B cell (primary cell): ENCODE results near the gene RPAP2. TPM values are rescaled to one million over a fixed set of nuclear protein-coding genes. Genes with fewer than 3 reads are reported as not detected.

Experiments
- ATAC-seq: fragments of 200-7000 bp; cut with Tn5 transposase; one replicate; pipeline ENCODE4 v1.10.0; 2021; ENCODE audit warnings: low read depth, mild to moderate bottlenecking, moderate number of reproducible peaks, moderate library complexity
- CTCF ChIA-PET: fragments of 350-600 bp; sonication (Branson Sonifier 250); formaldehyde crosslinking; loops from one replicate; lab custom pipeline; 2021; ENCODE audit warnings: antibody characterized with exemption, inconsistent platforms; lab: Charles Lee
- POLR2A ChIA-PET: fragments of 350-600 bp; sonication (Branson Sonifier 250); formaldehyde crosslinking; loops from one replicate; lab custom pipeline; 2021; ENCODE audit warnings: antibody characterized with exemption; lab: Charles Lee
- DNase-seq: peaks from one replicate; pipeline ENCODE4 v3.0.0; 2013
- H2AFZ ChIP-seq: 2 replicates; pipeline ENCODE4 v1.6.1; 2012; ENCODE audit warnings: mild to moderate bottlenecking, low read depth, low read length; ENCODE audit not compliant: insufficient read depth, poor library complexity, severe bottlenecking
- H3K27ac ChIP-seq, 2 donors: 1 replicate in 1 of 2; 2 replicates in 1 of 2; pipeline ENCODE4 v1.5.1; 2012 to 2013; ENCODE audit warnings: low read length in 2 of 2, mild to moderate bottlenecking in 2 of 2, moderate library complexity in 1 of 2
- H3K27me3 ChIP-seq, 4 experiments: fragments of 200-600 bp in 1 of 4; sonication (generic) in 1 of 4; replicated peaks in 1 of 4; 1 replicate in 2 of 4; 2 replicates in 2 of 4; pipeline versions ENCODE4 v1.6.1 to v1.7.0; 2013 to 2016; ENCODE audit warnings: low read length in 3 of 4, mild to moderate bottlenecking in 2 of 4, mixed read lengths in 1 of 4, moderate library complexity in 1 of 4; ENCODE audit not compliant: insufficient read depth in 4 of 4, control insufficient read depth in 3 of 4; ENCODE audit errors: control extremely low read depth in 1 of 4
- H3K36me3 ChIP-seq, 2 experiments: replicated peaks in 1 of 2; 1 replicate in 1 of 2; 2 replicates in 1 of 2; pipeline versions ENCODE4 v1.6.1 to v1.7.1; 2013; ENCODE audit warnings: low read length in 1 of 2; ENCODE audit not compliant: insufficient read depth in 2 of 2, control insufficient read depth in 1 of 2; ENCODE audit errors: control extremely low read depth in 1 of 2, extremely low read depth in 1 of 2
- H3K4me1 ChIP-seq, 2 donors: fragments of 200-600 bp in 1 of 2; sonication (generic) in 1 of 2; 1 replicate in 1 of 2; 2 replicates in 1 of 2; pipeline versions ENCODE4 v1.5.1 to v1.6.1; 2013 to 2017; ENCODE audit warnings: low read length in 2 of 2; ENCODE audit not compliant: control insufficient read depth in 2 of 2, insufficient read depth in 2 of 2
- H3K4me2 ChIP-seq: replicated peaks from 2 replicates; pipeline ENCODE3; 2012; ENCODE audit warnings: mild to moderate bottlenecking, low read depth, low read length; ENCODE audit not compliant: poor library complexity, severe bottlenecking
- H3K4me3 ChIP-seq, 5 experiments: fragments of 200-600 bp in 1 of 5; sonication (generic) in 1 of 5; 1 replicate in 3 of 5; 2 replicates in 2 of 5; pipeline versions ENCODE4 v1.5.1 to v1.7.0; 2011 to 2016; ENCODE audit warnings: low read length in 4 of 5, mild to moderate bottlenecking in 4 of 5, low read depth in 2 of 5, control low read depth in 1 of 5, moderate library complexity in 1 of 5; ENCODE audit not compliant: insufficient read depth in 1 of 5; ENCODE audit errors: control extremely low read depth in 1 of 5, extremely low read depth in 1 of 5
- H3K79me2 ChIP-seq: fragments of 200-600 bp; sonication (generic); one replicate; pipeline ENCODE4 v1.6.0; 2016; ENCODE audit warnings: low read length; ENCODE audit not compliant: control insufficient read depth, insufficient read depth
- H3K9ac ChIP-seq: fragments of 200-600 bp; sonication (generic); 2 replicates; pipeline ENCODE4 v1.6.1; 2017; ENCODE audit warnings: mild to moderate bottlenecking, low read length, moderate library complexity
- H3K9me3 ChIP-seq, 3 donors: one replicate each; pipeline versions ENCODE4 v1.6.1 to v1.7.1; 2013; ENCODE audit warnings: low read length in 2 of 3; ENCODE audit not compliant: control insufficient read depth in 2 of 3, insufficient read depth in 1 of 3; ENCODE audit errors: control extremely low read depth in 1 of 3
- H4K20me1 ChIP-seq: 2 replicates; pipeline ENCODE4 v1.6.0; 2012; ENCODE audit warnings: mild to moderate bottlenecking, low read length; ENCODE audit not compliant: insufficient read depth, control insufficient read depth, poor library complexity, severe bottlenecking
- H3K27ac Mint-ChIP-seq: one replicate; pipeline ENCODE4 v1.8.0; 2021; ENCODE audit warnings: mixed read lengths
- H3K27me3 Mint-ChIP-seq: one replicate; pipeline ENCODE4 v1.8.0; 2021; ENCODE audit warnings: mixed read lengths
- H3K4me1 Mint-ChIP-seq: one replicate; pipeline ENCODE4 v1.8.0; 2021; ENCODE audit warnings: mixed read lengths
- H3K4me3 Mint-ChIP-seq: one replicate; pipeline ENCODE4 v1.8.0; 2021; ENCODE audit warnings: mixed read lengths
- H3K9me3 Mint-ChIP-seq: one replicate; pipeline ENCODE4 v1.8.0; 2022; ENCODE audit warnings: mixed read lengths; ENCODE audit not compliant: insufficient read depth
- EZH2 ChIP-seq: IDR thresholded peaks from 2 replicates; pipeline ENCODE4 v1.6.1; 2012; ENCODE audit warnings: borderline replicate concordance, low read depth, mild to moderate bottlenecking, moderate library complexity, low read length; ENCODE audit not compliant: insufficient read depth, poor library complexity, severe bottlenecking
- WGBS: methylation state at CpG from one replicate; pipeline ENCODE4 v1.1.5; 2013; ENCODE audit warnings: missing lambda C conversion rate; ENCODE audit not compliant: insufficient coverage; 5-methylcytosine and 5-hydroxymethylcytosine counted together
- intact Hi-C: fragments of 100-400 bp; cut with micrococcal nuclease; formaldehyde crosslinking; loops from one replicate; pipeline ENCODE4 v1.10.0; 2022
- polyA plus RNA-seq: library from polyadenylated mRNA; depleted of rRNA; stranded (reverse); fragments of >200 nt; gene quantifications from 2 replicates; pipeline ENCODE4 v1.2.3, GENCODE V29; 2012
- total RNA-seq, 2 donors: library from RNA; stranded (reverse); fragments of 120-200 nt in 1 of 2; gene quantifications; 1 replicate in 1 of 2; 2 replicates in 1 of 2; pipeline versions ENCODE4 v1.2.3 to v1.2.4, GENCODE V29; 2013 to 2022
- TF ChIP-seq, protein P1 (sequence below): fragments of 200-600 bp; IDR thresholded peaks from one replicate; pipeline ENCODE4 v1.8.0; 2022; ENCODE audit warnings: antibody characterized with exemption, mild to moderate bottlenecking

Gene RPAP2
- total and polyA plus RNA-seq, 2 donors (not counting 1 experiment from before 2014, with no cell fraction given) = 6.3 to 31.6 TPM

DNA sequence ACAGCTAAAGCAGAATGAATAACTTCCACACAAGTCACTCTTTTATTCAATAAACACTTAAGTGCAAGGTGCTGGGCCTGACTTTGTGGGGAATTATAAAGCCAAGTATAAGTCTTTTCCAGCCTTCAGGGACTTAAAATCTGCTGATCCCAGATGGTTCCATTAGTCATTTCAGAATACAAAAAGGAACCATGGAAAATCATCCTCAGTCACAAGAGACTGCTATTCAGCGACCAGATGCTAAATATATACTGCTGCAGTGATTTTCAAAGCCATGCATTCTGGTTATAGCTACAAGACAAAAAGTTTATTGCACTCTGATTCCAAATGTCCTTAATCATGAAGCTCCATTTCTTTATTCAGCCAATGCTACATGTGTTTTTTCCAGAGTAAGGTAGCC is 25.8 kb upstream of the RPAP2 start:
- no peaks in the 10 kb centered on the region for H3K9me3 ChIP-seq
- TF ChIP-seq EZH2 = no peak
- TF ChIP-seq, protein P1, sequence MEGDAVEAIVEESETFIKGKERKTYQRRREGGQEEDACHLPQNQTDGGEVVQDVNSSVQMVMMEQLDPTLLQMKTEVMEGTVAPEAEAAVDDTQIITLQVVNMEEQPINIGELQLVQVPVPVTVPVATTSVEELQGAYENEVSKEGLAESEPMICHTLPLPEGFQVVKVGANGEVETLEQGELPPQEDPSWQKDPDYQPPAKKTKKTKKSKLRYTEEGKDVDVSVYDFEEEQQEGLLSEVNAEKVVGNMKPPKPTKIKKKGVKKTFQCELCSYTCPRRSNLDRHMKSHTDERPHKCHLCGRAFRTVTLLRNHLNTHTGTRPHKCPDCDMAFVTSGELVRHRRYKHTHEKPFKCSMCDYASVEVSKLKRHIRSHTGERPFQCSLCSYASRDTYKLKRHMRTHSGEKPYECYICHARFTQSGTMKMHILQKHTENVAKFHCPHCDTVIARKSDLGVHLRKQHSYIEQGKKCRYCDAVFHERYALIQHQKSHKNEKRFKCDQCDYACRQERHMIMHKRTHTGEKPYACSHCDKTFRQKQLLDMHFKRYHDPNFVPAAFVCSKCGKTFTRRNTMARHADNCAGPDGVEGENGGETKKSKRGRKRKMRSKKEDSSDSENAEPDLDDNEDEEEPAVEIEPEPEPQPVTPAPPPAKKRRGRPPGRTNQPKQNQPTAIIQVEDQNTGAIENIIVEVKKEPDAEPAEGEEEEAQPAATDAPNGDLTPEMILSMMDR = no peak
- H3K4me3 Mint-ChIP-seq = no peak overlapping the region
- no peaks in the 10 kb centered on the region for H3K4me1 ChIP-seq
- no peaks in the 10 kb centered on the region for H3K9me3 Mint-ChIP-seq
- H3K4me2 ChIP-seq = no peak overlapping the region
- no peak overlapping the region for H3K27ac ChIP-seq
- ATAC-seq (no peak), DNase-seq (no peak)
- ChIA-PET POLR2A (no interaction called here), CTCF (no interaction called here)
- no peak overlapping the region for H3K27ac Mint-ChIP-seq
- H3K4me1 Mint-ChIP-seq = peaks cover 5% of the 10 kb centered on the region
- no peaks in the 10 kb centered on the region for H4K20me1 ChIP-seq
- peaks cover 3 to 35% of the 10 kb centered on the region in 2 experiments for H3K36me3 ChIP-seq
- H3K27me3 Mint-ChIP-seq = no peaks in the 10 kb centered on the region
- no peak overlapping the region for H3K4me3 ChIP-seq
- H3K27me3 ChIP-seq = no peaks in the 10 kb centered on the region
- H3K79me2 ChIP-seq = no peaks in the 10 kb centered on the region
- intact Hi-C loops = no loop called here
- no CpG with 5 or more reads among the region's 1 CpG for WGBS
- no peak overlapping the region for H2AFZ ChIP-seq
- no peak overlapping the region for H3K9ac ChIP-seq

DNA sequence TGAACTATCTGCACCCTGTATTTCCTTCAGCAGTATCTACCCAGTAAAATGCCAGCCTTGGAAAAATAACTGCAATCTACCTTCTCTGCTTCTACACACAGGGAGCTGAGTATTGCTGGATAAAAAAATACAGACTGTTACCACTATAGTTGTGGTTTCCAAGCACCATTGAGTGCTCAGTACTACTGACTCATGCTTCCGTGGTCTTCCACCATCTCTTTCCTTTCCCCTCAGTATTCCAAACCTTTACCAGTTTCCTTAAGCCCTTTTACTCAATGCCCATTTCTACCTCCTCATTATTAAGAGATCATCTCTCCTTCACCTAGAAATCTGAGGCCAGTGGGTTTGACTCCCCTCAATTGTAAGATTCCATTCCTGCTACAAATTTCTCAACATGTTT is 23.9 kb upstream of the RPAP2 start:
- Histone ChIP-seq H3K4me2 (no peak overlapping the region), H3K4me1 (no peaks in the 10 kb centered on the region), H4K20me1 (no peaks in the 10 kb centered on the region), H3K27ac (no peak overlapping the region), H3K79me2 (no peaks in the 10 kb centered on the region), H3K4me3 (no peak overlapping the region), H3K36me3 (peaks cover 2 to 39% of the 10 kb centered on the region in 2 experiments), H3K9me3 (no peaks in the 10 kb centered on the region), H3K9ac (no peak overlapping the region), H3K27me3 (no peaks in the 10 kb centered on the region), H2AFZ (no peak overlapping the region)
- intact Hi-C loops = no loop called here
- no peak overlapping the region for H3K27ac Mint-ChIP-seq
- ChIA-PET CTCF (no interaction called here), POLR2A (no interaction called here)
- no peak for ATAC-seq
- no peaks in the 10 kb centered on the region for H3K27me3 Mint-ChIP-seq
- no peak overlapping the region for H3K4me3 Mint-ChIP-seq
- no peaks in the 10 kb centered on the region for H3K9me3 Mint-ChIP-seq
- TF ChIP-seq, protein P1 = no peak
- TF ChIP-seq EZH2 = no peak
- peaks cover 5% of the 10 kb centered on the region for H3K4me1 Mint-ChIP-seq
- 89% methylated on average over 1 of the region's 1 CpG for WGBS
- no peak for DNase-seq
